ENCODE results near the gene SGIP1. TPM values are rescaled to one million over a fixed set of nuclear protein-coding genes. Genes with fewer than 3 reads are reported as not detected.

The SGIP1 gene
- polyA plus RNA-seq, 3 donors = not detected

- TF ChIP-seq, protein P1, sequence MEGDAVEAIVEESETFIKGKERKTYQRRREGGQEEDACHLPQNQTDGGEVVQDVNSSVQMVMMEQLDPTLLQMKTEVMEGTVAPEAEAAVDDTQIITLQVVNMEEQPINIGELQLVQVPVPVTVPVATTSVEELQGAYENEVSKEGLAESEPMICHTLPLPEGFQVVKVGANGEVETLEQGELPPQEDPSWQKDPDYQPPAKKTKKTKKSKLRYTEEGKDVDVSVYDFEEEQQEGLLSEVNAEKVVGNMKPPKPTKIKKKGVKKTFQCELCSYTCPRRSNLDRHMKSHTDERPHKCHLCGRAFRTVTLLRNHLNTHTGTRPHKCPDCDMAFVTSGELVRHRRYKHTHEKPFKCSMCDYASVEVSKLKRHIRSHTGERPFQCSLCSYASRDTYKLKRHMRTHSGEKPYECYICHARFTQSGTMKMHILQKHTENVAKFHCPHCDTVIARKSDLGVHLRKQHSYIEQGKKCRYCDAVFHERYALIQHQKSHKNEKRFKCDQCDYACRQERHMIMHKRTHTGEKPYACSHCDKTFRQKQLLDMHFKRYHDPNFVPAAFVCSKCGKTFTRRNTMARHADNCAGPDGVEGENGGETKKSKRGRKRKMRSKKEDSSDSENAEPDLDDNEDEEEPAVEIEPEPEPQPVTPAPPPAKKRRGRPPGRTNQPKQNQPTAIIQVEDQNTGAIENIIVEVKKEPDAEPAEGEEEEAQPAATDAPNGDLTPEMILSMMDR (IDR thresholded peaks at IDR 0.05) = no peak
- Mint-ChIP-seq H3K9me3 (no peaks in the 10 kb centered on the region), H3K36me3 (no peaks in the 10 kb centered on the region), H3K4me3 (no peak overlapping the region), H3K4me1 (peaks cover 2% of the 10 kb centered on the region), H3K27ac (no peak overlapping the region), H3K27me3 (ENCODE audit: low read depth in 3 of 3) (peaks cover 0 to 1% (median 0%) of the 10 kb centered on the region in 3 donors)
- Histone ChIP-seq H3K9ac (ENCODE audit: insufficient read depth, low read length, poor library complexity, severe bottlenecking) (no peak overlapping the region), H4K20me1 (ENCODE audit: insufficient read depth, low read length) (no peaks in the 10 kb centered on the region), H3K27me3 (ENCODE audit: control insufficient read depth in 2 of 2, insufficient read depth in 2 of 2, low read length in 2 of 2) (no peaks in the 10 kb centered on the region), H3K4me1 (ENCODE audit: control insufficient read depth in 1 of 2, insufficient read depth in 2 of 2, low read length in 2 of 2) (no peaks in the 10 kb centered on the region), H3K4me3 (replicated peaks in 1 of 3; ENCODE audit: low read depth in 2 of 3, low read length in 3 of 3) (no peak overlapping the region), H3K36me3 (replicated peaks in 1 of 2; ENCODE audit: control insufficient read depth in 1 of 2, insufficient read depth in 2 of 2, low read length in 2 of 2) (no peaks in the 10 kb centered on the region), H3K4me2 (replicated peaks; ENCODE audit: extremely low read depth, low read length, poor library complexity, severe bottlenecking) (no peak overlapping the region), H3K9me3 (replicated peaks in 1 of 2; ENCODE audit: control insufficient read depth in 1 of 2, insufficient read depth in 1 of 2, low read length in 2 of 2) (no peaks in the 10 kb centered on the region), H3K79me2 (ENCODE audit: insufficient read depth, low read length) (no peaks in the 10 kb centered on the region), H2AFZ (ENCODE audit: insufficient read depth, low read depth, low read length, poor library complexity, severe bottlenecking) (no peak overlapping the region), H3K27ac (ENCODE audit: low read depth in 1 of 2, low read length in 2 of 2) (no peak overlapping the region)
- intact Hi-C loops (cut with micrococcal nuclease) = no loop called here
- no CpG with 5 or more reads among the region's 1 CpG for WGBS (ENCODE audit: insufficient coverage)
- DNase-seq = no peak
Measured at GRCh38 chr1:66502086-66502485, 31.9 kb upstream of the SGIP1 start.

- Histone ChIP-seq H3K9me3 (replicated peaks in 1 of 2; ENCODE audit: control insufficient read depth in 1 of 2, insufficient read depth in 1 of 2, low read length in 2 of 2) (no peaks in the 10 kb centered on the region), H3K4me2 (replicated peaks; ENCODE audit: extremely low read depth, low read length, poor library complexity, severe bottlenecking) (no peak overlapping the region), H2AFZ (ENCODE audit: insufficient read depth, low read depth, low read length, poor library complexity, severe bottlenecking) (no peak overlapping the region), H3K4me1 (ENCODE audit: control insufficient read depth in 1 of 2, insufficient read depth in 2 of 2, low read length in 2 of 2) (no peaks in the 10 kb centered on the region), H3K36me3 (replicated peaks in 1 of 2; ENCODE audit: control insufficient read depth in 1 of 2, insufficient read depth in 2 of 2, low read length in 2 of 2) (no peaks in the 10 kb centered on the region), H3K27ac (ENCODE audit: low read depth in 1 of 2, low read length in 2 of 2) (no peak overlapping the region), H3K9ac (ENCODE audit: insufficient read depth, low read length, poor library complexity, severe bottlenecking) (no peak overlapping the region), H3K27me3 (ENCODE audit: control insufficient read depth in 2 of 2, insufficient read depth in 2 of 2, low read length in 2 of 2) (no peaks in the 10 kb centered on the region), H3K79me2 (ENCODE audit: insufficient read depth, low read length) (no peaks in the 10 kb centered on the region), H4K20me1 (ENCODE audit: insufficient read depth, low read length) (no peaks in the 10 kb centered on the region), H3K4me3 (replicated peaks in 1 of 3; ENCODE audit: low read depth in 2 of 3, low read length in 3 of 3) (no peak overlapping the region)
- whole genome bisulfite sequencing (ENCODE audit: insufficient coverage) = 14% methylated on average over 1 of the region's 3 CpGs
- peak overlapping the region in 1 of 7 donors; percentile 57 for H3K27ac Mint-ChIP-seq
- no peak overlapping the region for H3K4me3 Mint-ChIP-seq
- DNase-seq = peak in 2 of 3 donors; percentile 17 to 36
- peaks cover 0 to 5% (median 0%) of the 10 kb centered on the region in 3 donors for H3K27me3 Mint-ChIP-seq (ENCODE audit: low read depth in 3 of 3)
- TF ChIP-seq, protein P1 (IDR thresholded peaks at IDR 0.05) = peak; percentile 65
- no peaks in the 10 kb centered on the region for H3K9me3 Mint-ChIP-seq
- H3K4me1 Mint-ChIP-seq = peaks cover 2% of the 10 kb centered on the region
- H3K36me3 Mint-ChIP-seq = no peaks in the 10 kb centered on the region
- intact Hi-C loops (cut with micrococcal nuclease) = no loop called here
Measured at GRCh38 chr1:66503841-66504470, 30.0 kb upstream of the SGIP1 start.

Measured in CD14-positive monocyte (primary cell).